D721Med (cell line): ENCODE results near the gene GNAT3.
A peak's percentile ranks its signal among the peaks of the same experiment; 100 is the strongest.

Experiments
- DNase-seq: peaks from one replicate; pipeline ENCODE4 v3.0.0; 2011; ENCODE audit warnings: low spot score; ENCODE audit not compliant: insufficient read length
- FAIRE-seq: peaks from 2 replicates; lab custom pipeline; 2011; peaks lifted over from hg19 to GRCh38; lab: Jason Lieb, UNC
- TF ChIP-seq, protein P1 (sequence below): IDR thresholded peaks from 2 replicates; pipeline ENCODE4 v1.5.1; 2012; ENCODE audit warnings: mild to moderate bottlenecking, control low read depth; ENCODE audit not compliant: insufficient read depth; ENCODE audit errors: missing control alignments

GNAT3 gene

DNA sequence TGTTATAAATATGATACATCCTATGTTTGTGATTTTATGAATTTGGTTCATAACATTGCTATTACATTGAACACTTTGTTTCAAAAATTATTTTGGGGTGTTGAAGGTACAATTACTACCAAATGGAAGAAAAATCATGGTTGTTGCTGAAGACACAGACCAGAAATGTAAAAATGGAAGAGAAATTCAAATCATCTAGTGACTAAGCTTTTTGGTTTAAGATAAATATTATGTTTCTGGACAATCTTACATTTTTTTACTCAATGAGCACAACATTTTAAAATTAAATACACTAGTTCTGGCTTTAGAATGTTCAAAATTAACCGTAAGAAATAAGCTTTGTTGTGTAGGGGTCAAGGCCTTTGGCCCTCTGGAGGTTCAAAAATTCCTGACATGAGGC is 82.7 kb downstream of the GNAT3 start:
- FAIRE-seq = no peak
- TF ChIP-seq, protein P1, sequence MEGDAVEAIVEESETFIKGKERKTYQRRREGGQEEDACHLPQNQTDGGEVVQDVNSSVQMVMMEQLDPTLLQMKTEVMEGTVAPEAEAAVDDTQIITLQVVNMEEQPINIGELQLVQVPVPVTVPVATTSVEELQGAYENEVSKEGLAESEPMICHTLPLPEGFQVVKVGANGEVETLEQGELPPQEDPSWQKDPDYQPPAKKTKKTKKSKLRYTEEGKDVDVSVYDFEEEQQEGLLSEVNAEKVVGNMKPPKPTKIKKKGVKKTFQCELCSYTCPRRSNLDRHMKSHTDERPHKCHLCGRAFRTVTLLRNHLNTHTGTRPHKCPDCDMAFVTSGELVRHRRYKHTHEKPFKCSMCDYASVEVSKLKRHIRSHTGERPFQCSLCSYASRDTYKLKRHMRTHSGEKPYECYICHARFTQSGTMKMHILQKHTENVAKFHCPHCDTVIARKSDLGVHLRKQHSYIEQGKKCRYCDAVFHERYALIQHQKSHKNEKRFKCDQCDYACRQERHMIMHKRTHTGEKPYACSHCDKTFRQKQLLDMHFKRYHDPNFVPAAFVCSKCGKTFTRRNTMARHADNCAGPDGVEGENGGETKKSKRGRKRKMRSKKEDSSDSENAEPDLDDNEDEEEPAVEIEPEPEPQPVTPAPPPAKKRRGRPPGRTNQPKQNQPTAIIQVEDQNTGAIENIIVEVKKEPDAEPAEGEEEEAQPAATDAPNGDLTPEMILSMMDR = no peak
- no peak for DNase-seq

DNA sequence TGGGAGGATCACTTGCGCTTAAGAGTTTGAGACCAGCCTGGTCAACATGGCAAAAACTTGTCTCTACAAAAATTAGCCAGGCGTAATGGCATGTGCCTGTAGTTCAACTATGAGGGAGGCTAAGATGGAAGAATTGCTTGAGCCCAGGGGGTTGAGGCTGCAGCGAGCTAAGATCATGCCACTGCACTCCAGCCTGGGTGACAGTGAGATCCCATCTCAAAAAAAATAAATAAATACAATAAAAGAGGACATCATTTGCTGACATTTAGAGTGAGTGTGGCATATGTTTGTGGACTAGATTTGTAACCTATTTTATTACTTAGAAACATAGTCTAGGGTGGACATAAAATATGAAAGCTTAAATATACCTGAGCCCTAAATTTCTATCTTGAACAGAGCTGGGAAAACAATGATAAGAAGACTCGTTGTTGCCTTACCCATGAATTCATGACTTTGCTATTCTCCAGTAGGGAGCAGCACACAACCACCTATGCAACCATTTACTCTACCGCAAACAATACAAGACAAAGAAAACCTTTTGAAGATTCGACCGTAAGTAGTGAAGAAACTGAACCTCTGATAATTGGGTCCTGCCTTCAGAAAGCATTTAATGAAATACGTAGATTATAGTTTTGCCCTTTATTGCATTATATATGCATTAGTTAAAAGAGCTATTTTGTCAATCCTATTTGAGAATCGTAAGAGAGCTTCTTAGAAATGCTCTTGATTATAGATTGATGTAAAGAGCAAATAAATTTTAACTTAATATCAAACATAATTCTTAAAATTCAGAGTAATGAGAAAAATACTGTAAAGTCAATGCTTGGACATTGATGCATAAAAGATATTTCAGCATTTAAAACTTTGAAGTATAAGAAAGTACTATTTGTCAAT is 83.5 kb downstream of the GNAT3 start:
- TF ChIP-seq, protein P1 = peak; percentile 66
- FAIRE-seq (peak; percentile 74), DNase-seq (no peak)

DNA sequence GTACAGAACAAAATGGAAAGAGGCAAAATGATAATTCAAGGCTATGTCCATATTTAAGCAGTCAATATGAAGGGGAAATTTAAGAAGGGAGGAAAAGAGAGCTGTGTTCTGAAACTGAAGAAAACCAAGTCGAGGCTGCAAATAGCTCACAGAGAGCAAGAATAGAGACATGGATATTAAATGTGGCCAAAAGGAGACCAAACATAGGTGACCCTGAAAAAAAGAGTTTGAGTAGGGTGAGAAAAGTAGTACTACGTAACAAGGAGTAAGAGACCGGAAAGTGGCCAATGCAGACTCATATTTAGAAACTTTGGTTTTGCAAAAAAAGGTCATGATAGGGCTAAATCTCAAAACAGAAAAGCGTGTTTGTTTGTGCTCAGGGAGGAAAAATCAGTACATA is 84.6 kb downstream of the GNAT3 start:
- DNase-seq (no peak), FAIRE-seq (no peak)
- TF ChIP-seq, protein P1 = no peak

DNA sequence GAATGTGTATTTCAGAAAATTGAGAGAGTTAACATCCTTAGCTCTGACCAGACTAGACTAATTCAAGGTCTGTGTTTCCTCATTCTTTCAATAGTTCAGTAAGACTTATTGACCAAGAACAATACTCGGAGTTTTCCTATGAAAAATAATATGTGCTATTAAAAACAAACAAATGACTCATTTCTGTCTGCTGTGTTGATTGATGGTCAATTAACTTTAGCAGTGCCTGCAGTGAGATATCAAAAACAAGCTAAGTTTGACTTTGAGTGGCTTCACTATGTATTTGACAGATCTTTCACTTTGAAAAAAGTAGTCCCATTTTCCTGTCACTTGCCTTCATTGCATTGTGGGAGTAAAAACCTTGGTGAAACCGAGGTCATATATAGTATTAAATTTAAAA is 91.0 kb downstream of the GNAT3 start:
- no peak for DNase-seq
- FAIRE-seq = no peak
- TF ChIP-seq, protein P1 = no peak

DNA sequence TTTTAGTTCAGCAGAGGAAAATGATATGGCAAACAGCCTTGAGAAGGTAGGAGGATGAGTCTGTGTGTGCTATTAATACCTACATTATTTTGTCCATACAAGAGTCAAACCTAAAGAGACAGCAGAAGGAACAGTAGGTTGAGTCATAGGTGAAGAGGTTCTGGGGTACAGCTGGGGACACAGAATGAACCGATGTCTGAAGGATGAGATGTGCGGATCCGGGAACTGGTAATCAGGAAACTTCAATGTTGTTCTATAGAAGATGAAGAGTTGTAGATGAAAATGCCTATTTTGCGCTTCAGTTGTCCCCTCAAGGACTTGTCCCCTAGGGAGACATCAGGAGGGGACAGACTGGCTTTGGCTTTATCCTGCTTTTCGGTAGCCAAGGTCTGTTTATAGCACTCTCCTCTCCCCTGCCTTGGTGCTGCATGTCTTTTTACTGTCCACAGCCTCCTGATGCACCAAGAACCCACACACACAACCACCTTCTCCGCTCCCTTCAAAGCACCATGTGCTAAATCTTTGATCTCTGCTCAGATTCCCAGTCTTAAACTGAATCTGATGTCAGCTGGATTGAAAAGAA is 94.6 kb downstream of the GNAT3 start:
- DNase-seq (no peak), FAIRE-seq (no peak)
- TF ChIP-seq, protein P1 = no peak

DNA sequence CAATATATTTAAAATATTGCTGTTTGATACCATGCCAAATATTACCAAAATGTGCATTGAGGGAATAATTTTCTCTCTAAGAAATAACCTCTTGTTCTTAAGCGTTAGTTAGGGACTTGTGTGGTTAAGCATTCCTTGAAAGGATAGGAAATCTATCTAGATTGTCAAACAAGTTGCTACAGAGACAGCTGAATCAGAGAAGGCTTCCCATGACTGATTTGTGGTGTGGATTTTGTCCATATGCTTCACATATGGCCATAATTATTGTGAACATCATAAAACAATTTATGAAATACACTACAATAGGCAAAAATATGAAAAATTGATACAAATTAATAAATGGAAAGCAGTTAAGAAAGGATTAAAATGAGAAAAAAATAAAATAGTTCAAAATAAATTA is 96.3 kb downstream of the GNAT3 start:
- FAIRE-seq (no peak), DNase-seq (no peak)
- TF ChIP-seq, protein P1 = no peak

DNA sequence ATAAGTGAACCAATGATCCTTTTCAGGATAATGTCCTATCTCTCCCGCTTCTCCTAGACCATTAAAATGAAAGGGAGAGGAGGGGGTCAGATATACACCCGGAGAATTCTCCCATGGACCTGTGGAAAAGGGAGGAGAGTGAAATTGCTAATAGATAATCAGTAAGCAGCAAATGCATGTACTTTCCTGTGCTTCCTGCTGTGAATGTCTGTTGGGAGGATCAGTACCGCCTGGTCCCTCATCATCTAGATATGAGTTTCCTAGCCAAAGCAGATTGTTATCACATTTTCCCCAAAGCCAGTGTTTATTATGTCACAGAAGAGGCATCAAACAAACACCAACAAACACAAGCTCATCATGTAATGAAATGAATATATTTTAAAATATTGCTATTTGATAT is 96.8 kb downstream of the GNAT3 start:
- no peak for FAIRE-seq
- DNase-seq = no peak
- TF ChIP-seq, protein P1 = no peak
